ENCODE measurements around the gene GALNT14.

Gene GALNT14

GRCh38 chr2:31089645-31090044 is 48.6 kb downstream of the GALNT14 start:
- in situ Hi-C loops (cut with MboI; ENCODE audit: low sequenced_read_pairs): no loop called here

DNA sequence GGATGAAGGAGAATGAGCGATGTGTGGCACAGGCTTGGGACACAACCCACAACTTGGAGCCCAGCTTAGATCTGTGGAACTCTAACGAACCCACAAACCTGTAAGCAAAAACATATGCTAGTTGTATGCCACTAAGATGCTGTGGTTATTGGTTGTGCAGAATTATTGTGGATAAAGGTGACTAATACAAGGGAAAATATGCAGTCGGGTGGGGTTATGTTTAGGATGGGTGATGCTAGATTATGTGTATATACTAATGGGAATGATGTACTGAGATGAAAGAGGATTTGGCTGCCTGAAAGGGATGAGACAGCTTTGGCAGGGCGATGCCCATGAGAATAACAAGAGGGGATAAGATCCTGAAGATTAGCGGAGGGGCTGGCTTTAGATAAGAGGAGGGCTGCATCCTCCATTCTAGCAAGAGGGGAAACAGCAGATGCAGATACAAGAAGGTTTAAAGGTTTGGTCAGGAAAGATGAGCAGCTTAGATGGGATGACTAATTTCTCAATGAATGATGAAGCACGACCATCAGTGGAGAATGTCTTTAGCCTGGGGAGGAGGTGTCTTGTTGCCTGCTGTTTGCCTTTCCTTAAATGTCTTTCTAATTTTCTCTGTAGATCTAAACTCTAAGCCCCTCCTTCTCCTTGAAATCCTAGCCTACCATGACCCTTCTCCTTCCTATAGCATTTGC is 49.6 kb downstream of the GALNT14 start:
- in situ Hi-C loops (cut with MboI; ENCODE audit: low sequenced_read_pairs): no loop called here

DNA sequence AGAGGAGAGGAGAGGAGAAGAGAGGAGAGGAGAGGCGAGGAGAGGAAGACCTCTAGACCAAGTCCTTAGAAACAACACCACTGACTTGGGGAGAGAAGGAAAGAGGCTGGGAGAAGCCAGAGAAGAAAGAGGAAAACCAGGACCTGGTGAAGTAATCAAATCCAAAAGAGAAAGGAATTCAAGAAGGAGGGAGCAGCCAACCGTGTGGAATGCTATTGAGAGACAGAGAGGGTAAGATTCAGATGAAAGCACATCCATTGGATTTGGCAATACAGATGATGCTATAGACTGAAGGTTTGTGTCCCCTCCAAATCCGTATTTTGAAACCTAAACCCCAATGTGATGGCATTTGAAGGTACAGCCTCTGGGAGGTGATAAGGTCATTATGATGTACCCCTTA is 50.7 kb downstream of the GALNT14 start:
- in situ Hi-C loops (cut with MboI; ENCODE audit: low sequenced_read_pairs): no loop called here

- in situ Hi-C loops (cut with MboI; ENCODE audit: low sequenced_read_pairs): no loop called here
Measured at GRCh38 chr2:31086590-31086989, 51.6 kb downstream of the GALNT14 start.

- in situ Hi-C loops (cut with MboI; ENCODE audit: low sequenced_read_pairs): no loop called here
Measured at GRCh38 chr2:31083234-31083993, 54.8 kb downstream of the GALNT14 start.

GRCh38 chr2:31082002-31082401 is 56.2 kb downstream of the GALNT14 start:
- in situ Hi-C loops (cut with MboI; ENCODE audit: low sequenced_read_pairs): no loop called here

DNA sequence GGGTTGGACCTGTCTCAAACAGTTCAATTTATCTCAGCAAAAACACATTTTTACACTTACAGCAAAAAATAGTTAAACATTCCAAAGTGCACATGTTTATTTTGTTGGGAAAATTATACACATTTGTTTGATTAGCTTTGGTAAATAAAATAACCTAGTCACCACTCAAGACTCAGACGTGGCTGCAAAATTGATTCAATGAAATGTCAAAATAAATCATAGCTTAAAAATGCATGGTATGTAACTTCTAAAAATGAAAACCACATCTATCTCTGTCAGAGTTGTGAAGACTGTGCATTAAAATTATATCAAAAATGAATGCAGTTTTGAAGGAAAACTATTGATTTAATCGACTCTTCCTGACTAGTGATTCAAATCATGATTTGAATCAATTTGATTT is 56.7 kb downstream of the GALNT14 start:
- in situ Hi-C loops (cut with MboI; ENCODE audit: low sequenced_read_pairs): no loop called here

GRCh38 chr2:31080361-31080760 is 57.9 kb downstream of the GALNT14 start:
- in situ Hi-C loops (cut with MboI; ENCODE audit: low sequenced_read_pairs): no loop called here

GRCh38 chr2:31079665-31080064 is 58.6 kb downstream of the GALNT14 start:
- in situ Hi-C loops (cut with MboI; ENCODE audit: low sequenced_read_pairs): no loop called here

- in situ Hi-C loops (cut with MboI; ENCODE audit: low sequenced_read_pairs): no loop called here
Measured at GRCh38 chr2:31078579-31079105, 59.6 kb downstream of the GALNT14 start.

- in situ Hi-C loops (cut with MboI; ENCODE audit: low sequenced_read_pairs): no loop called here
Measured at GRCh38 chr2:31078011-31078410, 60.2 kb downstream of the GALNT14 start.

DNA sequence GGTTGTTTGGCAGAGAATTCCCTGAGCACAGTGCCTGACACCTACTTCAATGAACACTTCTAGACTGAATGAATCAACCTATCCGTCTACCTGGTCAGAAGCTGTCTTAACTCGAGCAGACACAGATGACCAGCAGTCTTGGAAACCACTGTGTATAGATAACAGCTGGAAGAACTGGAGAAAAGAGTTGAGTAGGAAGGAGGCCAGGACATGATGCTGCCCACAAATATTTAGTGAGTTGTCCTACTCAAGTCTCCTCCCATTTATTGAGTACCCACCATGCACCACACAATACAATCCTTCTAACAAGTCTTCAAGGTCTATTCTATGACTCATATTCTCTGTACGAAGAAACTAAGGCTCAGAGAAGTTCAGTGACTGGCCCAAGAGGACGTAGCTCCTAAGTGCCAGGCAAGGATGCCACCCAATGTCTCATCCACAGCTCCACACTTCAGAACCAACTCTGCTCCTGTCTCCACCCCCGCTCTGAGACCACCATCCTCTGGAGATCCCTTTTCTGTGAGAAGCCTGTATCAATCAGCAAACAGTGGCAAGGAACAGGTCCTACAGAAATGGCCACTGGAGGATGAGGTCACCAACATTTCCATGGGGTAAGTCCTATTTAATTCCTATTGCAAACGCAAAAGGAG is 62.2 kb downstream of the GALNT14 start:
- in situ Hi-C loops (cut with MboI; ENCODE audit: low sequenced_read_pairs): no loop called here

GRCh38 chr2:31075431-31075830 is 62.8 kb downstream of the GALNT14 start:
- in situ Hi-C loops (cut with MboI; ENCODE audit: low sequenced_read_pairs): no loop called here

DNA sequence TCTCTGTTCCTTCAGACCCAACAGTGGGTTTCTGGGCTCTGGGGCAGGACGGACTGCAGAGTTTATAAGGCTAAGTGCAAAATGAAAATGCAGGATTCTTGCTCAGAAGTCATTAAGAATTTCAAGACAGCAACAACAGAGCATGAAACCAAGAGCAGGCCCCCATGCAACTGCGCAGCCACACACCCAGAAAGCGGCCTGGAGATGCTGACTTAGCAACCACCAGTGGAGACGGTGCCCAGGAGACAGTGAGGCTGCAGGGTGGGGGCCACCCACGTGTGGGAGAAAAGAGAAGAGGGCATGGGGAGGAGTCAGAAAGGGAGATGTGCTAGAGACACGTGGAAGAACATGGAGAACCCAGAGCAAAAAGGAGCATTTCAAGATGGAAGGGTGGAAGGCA is 66.5 kb downstream of the GALNT14 start:
- in situ Hi-C loops (cut with MboI; ENCODE audit: low sequenced_read_pairs): no loop called here

DNA sequence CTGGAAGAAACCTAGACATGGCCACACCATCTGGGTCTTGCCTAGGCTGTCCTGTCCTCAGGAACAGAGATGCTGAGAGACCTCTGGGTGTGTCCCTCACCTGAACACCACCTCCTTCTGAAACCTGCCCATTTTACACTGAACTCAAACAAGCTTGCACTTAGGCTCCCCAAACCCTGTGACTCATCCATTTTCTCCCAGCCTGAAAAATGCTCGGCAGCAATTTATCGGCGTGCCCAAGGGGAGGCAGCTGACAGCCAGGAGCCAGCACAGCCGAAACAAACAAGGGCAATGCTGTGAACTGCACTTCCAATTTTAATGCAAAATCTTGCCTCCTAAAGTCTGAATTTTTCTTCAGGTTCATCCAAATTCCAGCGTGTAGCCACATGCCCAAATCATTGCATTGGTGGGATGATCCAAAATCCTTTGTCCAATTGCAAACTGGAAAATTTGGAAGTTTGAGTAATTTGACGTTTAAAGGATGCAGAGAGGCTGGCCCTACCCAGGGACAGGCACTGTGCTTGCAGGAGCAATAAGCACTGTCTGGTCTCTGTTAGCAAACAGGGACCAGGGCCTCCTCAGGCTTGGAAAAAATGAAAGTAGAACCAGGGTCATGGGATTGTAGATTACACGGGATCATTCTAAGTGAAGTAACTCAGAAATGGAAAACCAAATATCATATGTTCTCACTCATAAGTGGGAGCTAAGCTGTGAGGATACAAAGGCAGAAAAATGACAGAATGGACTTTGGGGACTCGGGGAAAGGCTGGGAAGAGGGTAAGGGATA is 67.7 kb downstream of the GALNT14 start:
- in situ Hi-C loops (cut with MboI; ENCODE audit: low sequenced_read_pairs): no loop called here

GRCh38 chr2:31069643-31070325 is 68.5 kb downstream of the GALNT14 start:
- in situ Hi-C loops (cut with MboI; ENCODE audit: low sequenced_read_pairs): no loop called here

- in situ Hi-C loops (cut with MboI; ENCODE audit: low sequenced_read_pairs): no loop called here
Measured at GRCh38 chr2:31067259-31067658, 71.0 kb downstream of the GALNT14 start.

GRCh38 chr2:31066551-31066950 is 71.7 kb downstream of the GALNT14 start:
- in situ Hi-C loops (cut with MboI; ENCODE audit: low sequenced_read_pairs): no loop called here

- in situ Hi-C loops (cut with MboI; ENCODE audit: low sequenced_read_pairs): no loop called here
Measured at GRCh38 chr2:31066086-31066485, 72.2 kb downstream of the GALNT14 start.

DNA sequence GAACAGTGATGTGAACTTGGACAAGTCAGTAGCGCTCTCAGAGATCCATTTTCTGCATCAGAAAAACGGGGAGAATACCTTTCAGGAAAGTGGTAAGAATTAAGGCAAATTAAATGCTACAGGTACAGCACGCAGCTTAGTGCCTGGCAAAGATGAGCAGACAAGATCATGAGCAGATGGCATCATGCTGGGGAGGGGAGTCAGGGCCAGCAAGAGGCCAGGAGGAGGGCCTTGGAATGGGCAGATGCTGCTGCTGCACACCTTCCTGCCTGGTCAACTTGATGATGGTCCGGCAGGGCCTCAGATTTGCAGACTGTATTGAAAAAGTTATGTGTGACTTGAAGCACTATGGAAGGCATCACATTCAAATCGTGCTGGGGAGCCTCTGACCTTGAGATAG is 72.9 kb downstream of the GALNT14 start:
- in situ Hi-C loops (cut with MboI; ENCODE audit: low sequenced_read_pairs): no loop called here

Measured in hTERT RPE-1 (cell line).